Spleen (tissue), 11 donors: Measurements from ENCODE around the gene SLC2A9. TPM values are rescaled to one million over a fixed set of nuclear protein-coding genes. Genes with fewer than 3 reads are reported as not detected.

ENCODE experiments used
- DNase-seq: peaks from one replicate; pipeline ENCODE4 v3.0.0-alpha.2; 2020
- H3K27ac ChIP-seq, 8 donors: fragments of 200-600 bp; sonication (generic) in 7 of 8; 1 replicate in 4 of 8; 2 replicates in 4 of 8; pipeline versions ENCODE4 v1.5.0 to v1.8.0; 2016 to 2021; ENCODE audit warnings: inconsistent platforms in 4 of 8, mild to moderate bottlenecking in 4 of 8, moderate library complexity in 1 of 8
- H3K27me3 ChIP-seq, 7 donors: fragments of 200-600 bp; sonication (generic) in 6 of 7; replicated peaks in 1 of 7; 1 replicate in 4 of 7; 2 replicates in 3 of 7; pipeline versions ENCODE4 v1.5.0 to v1.8.0; 2016 to 2021; ENCODE audit warnings: inconsistent platforms in 3 of 7, mild to moderate bottlenecking in 1 of 7
- H3K36me3 ChIP-seq, 6 donors: fragments of 200-600 bp; sonication (generic) in 5 of 6; 1 replicate in 4 of 6; 2 replicates in 2 of 6; pipeline versions ENCODE4 v1.5.0 to v1.8.0; 2016 to 2021; ENCODE audit warnings: inconsistent platforms in 2 of 6
- H3K4me1 ChIP-seq, 6 donors: fragments of 200-600 bp; sonication (generic) in 5 of 6; 1 replicate in 3 of 6; 2 replicates in 3 of 6; pipeline versions ENCODE4 v1.5.0 to v1.8.0; 2016 to 2021; ENCODE audit warnings: inconsistent platforms in 3 of 6
- H3K4me3 ChIP-seq, 8 donors: fragments of 200-600 bp; sonication (generic) in 7 of 8; 1 replicate in 4 of 8; 2 replicates in 4 of 8; pipeline versions ENCODE4 v1.5.0 to v1.8.0; 2016 to 2021; ENCODE audit warnings: inconsistent platforms in 4 of 8, mild to moderate bottlenecking in 4 of 8, moderate library complexity in 2 of 8
- H3K9me3 ChIP-seq, 8 donors: fragments of 200-600 bp; sonication (generic) in 7 of 8; 1 replicate in 4 of 8; 2 replicates in 4 of 8; pipeline versions ENCODE4 v1.5.0 to v1.8.0; 2016 to 2021; ENCODE audit warnings: inconsistent platforms in 4 of 8
- POLR2A ChIP-seq, 3 donors: fragments of 450-650 bp; IDR thresholded peaks; one replicate each; pipeline ENCODE4 v1.5.1; 2017; ENCODE audit warnings: antibody characterized with exemption in 3 of 3, mild to moderate bottlenecking in 1 of 3
- POLR2AphosphoS5 ChIP-seq, 3 donors: sonication (generic); formaldehyde crosslinking; IDR thresholded peaks; one replicate each; pipeline ENCODE4 v1.5.1; 2017; ENCODE audit warnings: antibody characterized with exemption in 3 of 3
- WGBS, 5 donors: extraction: QIAGEN DNeasy Blood & Tissue Kit in 3 of 5; methylation state at CpG; one replicate each; pipeline versions ENCODE4 v1.1.5 to v1.1.7; 2013 to 2018; 5-methylcytosine and 5-hydroxymethylcytosine counted together
- intact Hi-C: fragments of 100-400 bp; cut with DNase I; formaldehyde crosslinking; loops from one replicate; pipeline ENCODE4 v1.15.0; 2023; ENCODE audit warnings: low total_unique reads
- polyA plus RNA-seq, 3 donors: library from polyadenylated mRNA; stranded (reverse); fragments of 200-250 nt; gene quantifications; one replicate each; pipeline ENCODE4 v1.2.1, GENCODE V29; 2013
- total RNA-seq, 7 donors: library from RNA; depleted of rRNA in 3 of 7; stranded (reverse); fragments of >200 nt in 3 of 7; fragmentation: NEBNext Ultra II Directional in 4 of 7; extraction: Animal tissue kit (Norgen Biotek cat#: 25700) in 4 of 7; gene quantifications; one replicate each; pipeline versions ENCODE4 v1.1.0 to v1.2.1, GENCODE V29; 2016 to 2021
- TF ChIP-seq, protein P1 (sequence below), 11 experiments: fragments of 200-600 bp in 7 of 11; fragments of 450-650 bp in 4 of 11; sonication (generic) in 4 of 11; IDR thresholded peaks in 8 of 11; conservative IDR thresholded peaks in 3 of 11; 1 replicate in 7 of 11; 2 replicates in 4 of 11; pipeline versions ENCODE4 v1.4.0 to v1.8.0; 2016 to 2021; ENCODE audit warnings: antibody characterized with exemption in 11 of 11, inconsistent platforms in 4 of 11, mild to moderate bottlenecking in 1 of 11
- donor health status: healthy with polysubstance abuse.
- donor health status: DM: no; HTN: no; CAD: no; lungs with moderate emphysema.
- donor health status: DM: no; HTN: no; CAD: no.
- donor health status: Bipolar disorder and iron deficiency.
- donor health status: healthy.
- donor health status: DM: no; HTN: no; CAD: no.
- donor health status: DM: yes; HTN: yes; CAD: no.

The SLC2A9 gene
- total and polyA plus RNA-seq, 10 donors: 1.2 to 8.8 (median 5.3) TPM

DNA sequence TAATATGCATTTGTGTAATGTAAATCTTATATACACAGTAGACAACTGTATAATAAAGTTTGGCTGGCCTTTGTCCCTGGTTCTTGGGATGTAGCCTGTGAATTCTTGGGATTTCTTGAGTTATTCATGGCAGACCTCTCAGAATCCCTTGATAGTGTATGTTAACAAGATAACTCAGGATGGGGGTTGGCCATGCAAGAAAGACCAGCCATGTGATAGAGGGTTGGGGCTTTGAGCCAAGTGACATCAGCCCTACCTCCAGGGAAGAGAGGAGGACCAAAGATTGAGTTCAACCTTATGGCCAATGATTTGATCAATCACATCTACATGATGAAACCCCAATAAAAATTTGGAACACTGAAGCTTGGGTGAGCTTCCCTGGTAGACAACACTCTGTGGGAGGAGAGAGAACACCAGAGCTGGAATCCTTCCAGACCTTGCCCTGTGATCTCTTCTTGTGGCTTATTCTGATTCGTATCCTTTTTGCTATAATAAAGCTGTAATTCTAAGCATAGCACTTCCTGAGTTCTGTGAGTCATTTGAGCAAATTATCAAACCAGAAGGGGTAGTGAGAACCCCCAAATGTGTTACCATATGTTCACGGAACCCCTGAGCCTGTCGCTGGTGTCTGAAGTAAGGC, 11.3 kb downstream of the SLC2A9 start:
- Histone ChIP-seq H3K36me3 (no peaks in the 10 kb centered on the region), H3K27me3 (peaks cover 0 to 7% (median 0%) of the 10 kb centered on the region in 7 donors), H3K27ac (no peak overlapping the region), H3K9me3 (no peaks in the 10 kb centered on the region), H3K4me1 (peaks cover 0 to 30% (median 16%) of the 10 kb centered on the region in 6 donors), H3K4me3 (no peak overlapping the region)
- intact Hi-C loops: loop anchor here (10.0 kb wide), 1 partner anchor 245 kb away; no protein-coding TSS in a partner anchor
- TF ChIP-seq POLR2A (IDR thresholded peaks at IDR 0.05) (no peak), POLR2AphosphoS5 (IDR thresholded peaks at IDR 0.05) (no peak)
- TF ChIP-seq, protein P1, sequence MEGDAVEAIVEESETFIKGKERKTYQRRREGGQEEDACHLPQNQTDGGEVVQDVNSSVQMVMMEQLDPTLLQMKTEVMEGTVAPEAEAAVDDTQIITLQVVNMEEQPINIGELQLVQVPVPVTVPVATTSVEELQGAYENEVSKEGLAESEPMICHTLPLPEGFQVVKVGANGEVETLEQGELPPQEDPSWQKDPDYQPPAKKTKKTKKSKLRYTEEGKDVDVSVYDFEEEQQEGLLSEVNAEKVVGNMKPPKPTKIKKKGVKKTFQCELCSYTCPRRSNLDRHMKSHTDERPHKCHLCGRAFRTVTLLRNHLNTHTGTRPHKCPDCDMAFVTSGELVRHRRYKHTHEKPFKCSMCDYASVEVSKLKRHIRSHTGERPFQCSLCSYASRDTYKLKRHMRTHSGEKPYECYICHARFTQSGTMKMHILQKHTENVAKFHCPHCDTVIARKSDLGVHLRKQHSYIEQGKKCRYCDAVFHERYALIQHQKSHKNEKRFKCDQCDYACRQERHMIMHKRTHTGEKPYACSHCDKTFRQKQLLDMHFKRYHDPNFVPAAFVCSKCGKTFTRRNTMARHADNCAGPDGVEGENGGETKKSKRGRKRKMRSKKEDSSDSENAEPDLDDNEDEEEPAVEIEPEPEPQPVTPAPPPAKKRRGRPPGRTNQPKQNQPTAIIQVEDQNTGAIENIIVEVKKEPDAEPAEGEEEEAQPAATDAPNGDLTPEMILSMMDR (IDR thresholded peaks at IDR 0.05 in 8 of 11, conservative IDR thresholded peaks at IDR 0.05 in 3 of 11): no peak
- DNase-seq: no peak
- WGBS, 5 donors: 57 to 78% (median 70%) methylated on average over 3 of the region's 3 CpGs

DNA sequence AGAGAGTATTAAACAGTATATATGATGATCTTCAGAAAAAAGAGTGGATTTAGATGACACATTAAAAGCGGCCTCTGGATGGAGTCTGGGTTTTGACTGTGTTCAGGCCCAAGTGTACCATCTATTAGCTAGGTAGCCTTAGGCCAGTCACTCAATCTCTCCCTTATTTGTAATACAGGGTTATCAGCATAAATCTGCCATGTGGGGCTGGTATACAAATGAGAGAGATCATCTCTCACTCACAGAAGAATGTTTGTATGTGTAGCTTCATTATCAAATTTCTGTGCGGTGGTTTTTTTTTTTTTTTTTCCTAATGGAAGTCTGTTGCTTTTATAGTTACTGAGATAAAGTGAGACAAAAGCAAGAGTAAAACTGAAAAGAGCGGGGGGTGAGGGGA, 12.7 kb downstream of the SLC2A9 start:
- WGBS, 5 donors: 81 to 96% (median 92%) methylated on average over 3 of the region's 3 CpGs
- Histone ChIP-seq H3K27me3 (peaks cover 0 to 7% (median 0%) of the 10 kb centered on the region in 7 donors), H3K36me3 (peaks cover 0 to 9% (median 0%) of the 10 kb centered on the region in 6 donors), H3K9me3 (no peaks in the 10 kb centered on the region), H3K4me1 (peaks cover 0 to 30% (median 16%) of the 10 kb centered on the region in 6 donors), H3K4me3 (no peak overlapping the region), H3K27ac (no peak overlapping the region)
- DNase-seq: no peak
- intact Hi-C loops: no loop called here
- TF ChIP-seq, protein P1 (IDR thresholded peaks at IDR 0.05 in 8 of 11, conservative IDR thresholded peaks at IDR 0.05 in 3 of 11): no peak
- no peak for TF ChIP-seq POLR2AphosphoS5 (IDR thresholded peaks at IDR 0.05)
- no peak for TF ChIP-seq POLR2A (IDR thresholded peaks at IDR 0.05)

DNA sequence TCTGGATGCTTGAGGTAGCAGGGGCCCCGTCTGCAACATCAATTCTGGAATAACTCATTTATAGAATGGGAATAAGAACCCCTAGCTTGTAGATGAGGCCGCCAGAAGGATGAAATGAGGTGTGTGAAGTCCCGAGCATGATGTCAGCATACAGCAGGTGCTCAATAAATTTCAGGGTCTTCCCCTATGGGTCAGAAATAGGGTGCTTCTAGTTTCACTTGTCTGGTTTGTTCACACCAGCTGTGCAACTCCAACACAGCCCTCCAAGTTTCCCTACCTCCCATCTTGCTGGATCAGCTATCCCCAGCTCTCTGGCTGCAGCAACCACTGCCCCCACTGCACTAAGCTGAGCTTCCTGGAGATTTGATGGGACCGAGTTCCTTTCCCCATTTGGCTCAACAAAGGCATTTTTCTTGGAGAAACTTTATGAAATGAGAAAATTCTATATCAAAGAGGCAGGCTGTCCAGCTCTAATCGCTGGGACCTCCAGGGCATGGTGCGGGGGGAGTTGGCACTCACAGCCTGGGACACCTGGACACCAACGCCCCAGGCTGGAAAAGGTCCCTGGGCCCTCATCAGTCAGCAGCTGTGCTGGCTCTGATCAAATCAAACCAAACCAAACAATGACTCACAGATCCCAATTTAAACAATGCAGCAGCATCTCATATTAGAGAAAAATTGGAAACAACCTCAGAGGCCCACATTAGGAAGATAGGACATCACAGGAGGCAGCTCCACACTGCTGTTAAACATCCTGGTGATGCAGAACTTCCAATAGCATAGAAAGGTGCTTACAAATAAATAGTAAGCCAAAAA, 13.3 kb downstream of the SLC2A9 start:
- peaks cover 0 to 9% (median 0%) of the 10 kb centered on the region in 6 donors for H3K36me3 ChIP-seq
- H3K27ac ChIP-seq: no peak overlapping the region
- intact Hi-C loops: no loop called here
- WGBS, 5 donors: 60 to 78% (median 76%) methylated on average over 7 of the region's 7 CpGs
- H3K27me3 ChIP-seq: peaks cover 0 to 5% (median 0%) of the 10 kb centered on the region in 7 donors
- peak overlapping the region in 1 of 8 donors; percentile 31 for H3K4me3 ChIP-seq
- H3K4me1 ChIP-seq: peaks cover 0 to 30% (median 16%) of the 10 kb centered on the region in 6 donors
- no peak for DNase-seq
- no peak for TF ChIP-seq POLR2A (IDR thresholded peaks at IDR 0.05)
- TF ChIP-seq POLR2AphosphoS5 (IDR thresholded peaks at IDR 0.05): no peak
- TF ChIP-seq, protein P1 (IDR thresholded peaks at IDR 0.05 in 8 of 11, conservative IDR thresholded peaks at IDR 0.05 in 3 of 11): no peak
- H3K9me3 ChIP-seq: no peaks in the 10 kb centered on the region

DNA sequence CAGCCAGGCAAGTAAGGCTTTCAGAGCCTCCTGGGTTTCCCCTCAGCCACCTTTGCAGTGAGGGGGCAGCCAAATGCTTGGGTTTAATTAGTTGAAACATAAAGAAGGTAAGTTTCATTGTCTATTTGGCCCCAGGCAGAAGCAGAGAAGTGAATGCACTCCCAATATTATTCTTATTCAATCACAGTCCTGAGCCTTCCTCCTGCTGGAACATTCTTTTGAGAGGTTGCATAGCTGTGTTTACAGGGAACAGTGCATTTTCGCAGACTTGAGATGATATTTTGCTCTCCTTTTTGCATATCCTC, 13.9 kb downstream of the SLC2A9 start:
- no peak for TF ChIP-seq POLR2AphosphoS5 (IDR thresholded peaks at IDR 0.05)
- no peak for TF ChIP-seq POLR2A (IDR thresholded peaks at IDR 0.05)
- TF ChIP-seq, protein P1 (IDR thresholded peaks at IDR 0.05 in 8 of 11, conservative IDR thresholded peaks at IDR 0.05 in 3 of 11): no peak
- Histone ChIP-seq H3K36me3 (peaks cover 0 to 9% (median 0%) of the 10 kb centered on the region in 6 donors), H3K27ac (peak overlapping the region in 2 of 8 donors; percentile 75 to 80), H3K4me1 (peaks cover 0 to 30% (median 16%) of the 10 kb centered on the region in 6 donors), H3K27me3 (no peaks in the 10 kb centered on the region), H3K9me3 (no peaks in the 10 kb centered on the region), H3K4me3 (peak overlapping the region in 1 of 8 donors; percentile 31)
- no peak for DNase-seq
- intact Hi-C loops: no loop called here
- 86 to 97% (median 93%) methylated on average over 1 of the region's 1 CpG for WGBS, 5 donors
